GM12878 (cell line): ENCODE results near the gene CLEC20A. TPM values are rescaled to one million over a fixed set of nuclear protein-coding genes. Genes with fewer than 3 reads are reported as not detected.

Experiments
- ATAC-seq: fragments of 200-7000 bp; cut with Tn5 transposase; 3 replicates; pipeline ENCODE4 v1.9.1; 2020; ENCODE audit warnings: mild to moderate bottlenecking, moderate library complexity
- BruUV-seq: library from RNA; stranded (reverse); fragments of 400-500 nt; replicated peaks from 2 replicates; lab custom pipeline; 2021; lab: Mats Ljungman, UMichigan
- CTCF ChIA-PET: fragments of 300-600 bp; sonication (Branson Sonifier 250); formaldehyde crosslinking; extraction: SDS; loops from one replicate; lab custom pipeline; 2021; ENCODE audit warnings: inconsistent platforms; lab: Yijun Ruan, JAX
- POLR2A ChIA-PET: fragments of 350-600 bp; formaldehyde crosslinking; extraction: SDS; loops from one replicate; lab custom pipeline; 2021; ENCODE audit warnings: inconsistent platforms; lab: Charles Lee
- RAD21 ChIA-PET: fragments of 300-600 bp; sonication (Branson Sonifier 250); formaldehyde crosslinking; loops from one replicate; lab custom pipeline; 2023; ENCODE audit warnings: antibody characterized with exemption; ENCODE audit not compliant: unreplicated experiment; lab: Charles Lee
- SMC1A ChIA-PET: fragments of 300-600 bp; sonication (Branson Sonifier 250); formaldehyde crosslinking; loops from one replicate; lab custom pipeline; 2023; ENCODE audit not compliant: unreplicated experiment, uncharacterized antibody; lab: Charles Lee
- DNase-seq: peaks from one replicate; pipeline ENCODE4 v3.0.0-alpha.2; 2011; ENCODE audit warnings: low read depth, low spot score
- FAIRE-seq: peaks from 3 replicates; lab custom pipeline; 2011; peaks lifted over from hg19 to GRCh38; lab: Jason Lieb, UNC
- H2AFZ ChIP-seq: 2 replicates; pipeline ENCODE4 v1.6.0; 2011; ENCODE audit warnings: low read depth, low read length, control low read depth; ENCODE audit not compliant: control insufficient read depth
- H3K27ac ChIP-seq: 2 replicates; pipeline ENCODE4 v1.5.1; 2011; ENCODE audit warnings: control low read depth; ENCODE audit not compliant: control insufficient read depth, insufficient read depth
- H3K27me3 ChIP-seq, 2 experiments: replicated peaks in 1 of 2; 2 replicates each; pipeline versions ENCODE4 v1.6.0 to v1.6.1; 2011; ENCODE audit warnings: low read length in 1 of 2; ENCODE audit not compliant: control insufficient read depth in 2 of 2, insufficient read depth in 2 of 2
- H3K36me3 ChIP-seq, 2 experiments: 2 replicates each; pipeline ENCODE4 v1.5.1; 2011; ENCODE audit warnings: low read length in 1 of 2; ENCODE audit not compliant: control insufficient read depth in 2 of 2, insufficient read depth in 2 of 2
- H3K4me1 ChIP-seq: 2 replicates; pipeline ENCODE4 v1.6.1; 2011; ENCODE audit warnings: mild to moderate bottlenecking, low read length, moderate library complexity, mixed read lengths; ENCODE audit not compliant: control insufficient read depth, insufficient read depth
- H3K4me2 ChIP-seq: 2 replicates; pipeline ENCODE4 v1.6.0; 2011; ENCODE audit warnings: control low read depth; ENCODE audit not compliant: control insufficient read depth, insufficient read depth
- H3K4me3 ChIP-seq: fragments of 200-600 bp; sonication (generic); 2 replicates; pipeline ENCODE4 v1.5.1; 2016
- H3K79me2 ChIP-seq: 2 replicates; pipeline ENCODE4 v1.6.0; 2011; ENCODE audit warnings: low read length; ENCODE audit not compliant: control insufficient read depth, insufficient read depth
- H3K9ac ChIP-seq: 2 replicates; pipeline ENCODE4 v1.8.0; 2011; ENCODE audit warnings: low read length, control low read depth, mixed read lengths; ENCODE audit not compliant: control insufficient read depth, insufficient read depth
- H3K9me3 ChIP-seq: replicated peaks from 3 replicates; pipeline ENCODE4 v1.5.1; 2011; ENCODE audit warnings: mild to moderate bottlenecking, low read length; ENCODE audit not compliant: control insufficient read depth, insufficient read depth
- H4K20me1 ChIP-seq: 2 replicates; pipeline ENCODE4 v1.6.0; 2011; ENCODE audit not compliant: control insufficient read depth, insufficient read depth
- BMI1 ChIP-seq: fragments of 450-650 bp; IDR thresholded peaks from 2 replicates; pipeline ENCODE4 v1.6.1; 2016; ENCODE audit warnings: mild to moderate bottlenecking, moderate library complexity, borderline replicate concordance
- CEBPB ChIP-seq, 2 experiments: fragments of 150-350 bp in 1 of 2; IDR thresholded peaks; 2 replicates each; pipeline ENCODE4 v1.6.1; 2012 to 2014; ENCODE audit warnings: low read depth in 2 of 2, low read length in 2 of 2, borderline replicate concordance in 1 of 2, inconsistent platforms in 1 of 2
- EED ChIP-seq: sonication (generic); IDR thresholded peaks from 2 replicates; pipeline ENCODE4 v1.6.1; 2016; ENCODE audit warnings: antibody characterized with exemption, low read depth
- HDAC2 ChIP-seq: fragments of 200-600 bp; sonication (generic); IDR thresholded peaks from 2 replicates; pipeline ENCODE4 v1.6.1; 2017
- MXI1 ChIP-seq: fragments of 150-350 bp; IDR thresholded peaks from 2 replicates; pipeline ENCODE4 v1.6.1; 2011; ENCODE audit warnings: low read depth, mild to moderate bottlenecking, inconsistent platforms, low read length, improper control_type of control experiment
- NFXL1 ChIP-seq: fragments of 450-650 bp; IDR thresholded peaks from 2 replicates; pipeline ENCODE4 v1.6.1; 2017; ENCODE audit warnings: antibody characterized with exemption, mild to moderate bottlenecking, borderline replicate concordance
- RBBP5 ChIP-seq: fragments of 200-600 bp; sonication (generic); conservative IDR thresholded peaks from 2 replicates; pipeline ENCODE4 v1.6.1; 2016
- RFX5 ChIP-seq: IDR thresholded peaks from 2 replicates; pipeline ENCODE4 v1.6.1; 2011; ENCODE audit warnings: low read depth, low read length, improper control_type of control experiment
- TCF12 ChIP-seq: IDR thresholded peaks from 2 replicates; pipeline ENCODE4 v1.6.1; 2011; ENCODE audit warnings: low read depth, mild to moderate bottlenecking, low read length
- WGBS: methylation state at CpG from one replicate; pipeline ENCODE4 v1.1.6; 2016; ENCODE audit warnings: low lambda C conversion rate; ENCODE audit not compliant: insufficient replicate concordance, insufficient coverage; ENCODE audit errors: missing lambda C conversion rate; 5-methylcytosine and 5-hydroxymethylcytosine counted together
- in situ Hi-C: fragments of 300-500 bp; cut with MboI; formaldehyde crosslinking; loops from 9 replicates; pipeline ENCODE4 v1.14.3; 2018; ENCODE audit warnings: mixed read lengths
- intact Hi-C: fragments of 100-400 bp; cut with micrococcal nuclease; formaldehyde crosslinking; loops from one replicate; pipeline ENCODE4 v1.14.2; 2022; ENCODE audit not compliant: unreplicated experiment
- polyA plus RNA-seq, 11 experiments: library from polyadenylated mRNA; depleted of rRNA in 4 of 11; unstranded in 6 of 11; stranded (reverse) in 5 of 11; fragments of >200 nt; fragmentation: Nextera tagmentation in 4 of 11; fragmentation: Illumina TruSeq in 1 of 11; extraction: Ambion mirVana in 4 of 11; extraction: Trizol in 1 of 11; gene quantifications; 1 replicate in 1 of 11; 2 replicates in 10 of 11; pipeline versions ENCODE4 v1.2.1 to v1.2.3, GENCODE V29; 2011 to 2016; ENCODE audit warnings: inconsistent platforms in 2 of 11, missing spikeins in 2 of 11, low read depth in 1 of 11
- total RNA-seq, 4 experiments: library from RNA; depleted of rRNA in 3 of 4; stranded (reverse); fragments of >200 nt in 3 of 4; fragmentation: Illumina TruSeq in 1 of 4; extraction: Trizol in 1 of 4; gene quantifications; 2 replicates each; pipeline versions ENCODE4 v1.2.1 to v1.2.3, GENCODE V29; 2013 to 2021
- TF ChIP-seq, protein P1 (sequence below): fragments of 450-650 bp; formaldehyde crosslinking; IDR thresholded peaks from 2 replicates; pipeline ENCODE4 v1.4.0; 2022; ENCODE audit warnings: mild to moderate bottlenecking, moderate library complexity

Gene CLEC20A
- total and polyA plus RNA-seq, 10 of the 15 experiments (the other 5 are each of a cell fraction or from before 2014, with no cell fraction given) = not detected

DNA sequence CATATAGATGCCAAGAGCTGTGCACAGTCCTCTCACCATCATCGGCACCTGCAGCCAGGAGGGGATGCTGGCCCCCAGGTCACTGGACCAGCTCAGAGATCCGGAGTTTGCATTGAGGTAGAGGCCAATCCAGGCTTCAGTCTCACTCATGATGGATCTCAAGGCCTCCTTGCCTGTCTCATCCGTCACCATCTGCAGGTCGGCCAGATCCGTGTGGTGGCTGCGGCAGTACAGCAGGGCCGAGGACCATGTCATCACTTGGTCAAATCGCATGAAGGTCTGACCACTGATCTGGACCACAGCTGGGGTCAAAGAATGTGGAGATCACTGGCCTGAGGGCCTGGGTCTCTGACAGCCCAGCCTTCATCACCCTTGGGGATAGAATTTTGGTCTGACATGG, 6.6 kb downstream of the CLEC20A start:
- POLR2A ChIA-PET = no interaction called here

More for the DNA sequence above, 6.6 kb downstream of the CLEC20A start:
- Histone ChIP-seq H3K27ac (no peak overlapping the region), H3K4me3 (no peak overlapping the region), H2AFZ (no peak overlapping the region), H3K4me2 (no peak overlapping the region), H3K79me2 (no peaks in the 10 kb centered on the region), H3K9me3 (no peaks in the 10 kb centered on the region), H3K9ac (no peak overlapping the region), H3K36me3 (no peaks in the 10 kb centered on the region), H3K27me3 (peaks cover 2 to 5% of the 10 kb centered on the region in 2 experiments; a peak in 3 of 4 replicates), H3K4me1 (no peaks in the 10 kb centered on the region), H4K20me1 (no peaks in the 10 kb centered on the region)
- in situ Hi-C loops = no loop called here
- no TSS peak for BruUV-seq
- RAD21 ChIA-PET = no interaction called here
- no peak for DNase-seq
- TF ChIP-seq EED = no peak
- no peak for TF ChIP-seq RFX5
- TF ChIP-seq NFXL1 = no peak
- no peak for TF ChIP-seq RBBP5
- TF ChIP-seq, protein P1, sequence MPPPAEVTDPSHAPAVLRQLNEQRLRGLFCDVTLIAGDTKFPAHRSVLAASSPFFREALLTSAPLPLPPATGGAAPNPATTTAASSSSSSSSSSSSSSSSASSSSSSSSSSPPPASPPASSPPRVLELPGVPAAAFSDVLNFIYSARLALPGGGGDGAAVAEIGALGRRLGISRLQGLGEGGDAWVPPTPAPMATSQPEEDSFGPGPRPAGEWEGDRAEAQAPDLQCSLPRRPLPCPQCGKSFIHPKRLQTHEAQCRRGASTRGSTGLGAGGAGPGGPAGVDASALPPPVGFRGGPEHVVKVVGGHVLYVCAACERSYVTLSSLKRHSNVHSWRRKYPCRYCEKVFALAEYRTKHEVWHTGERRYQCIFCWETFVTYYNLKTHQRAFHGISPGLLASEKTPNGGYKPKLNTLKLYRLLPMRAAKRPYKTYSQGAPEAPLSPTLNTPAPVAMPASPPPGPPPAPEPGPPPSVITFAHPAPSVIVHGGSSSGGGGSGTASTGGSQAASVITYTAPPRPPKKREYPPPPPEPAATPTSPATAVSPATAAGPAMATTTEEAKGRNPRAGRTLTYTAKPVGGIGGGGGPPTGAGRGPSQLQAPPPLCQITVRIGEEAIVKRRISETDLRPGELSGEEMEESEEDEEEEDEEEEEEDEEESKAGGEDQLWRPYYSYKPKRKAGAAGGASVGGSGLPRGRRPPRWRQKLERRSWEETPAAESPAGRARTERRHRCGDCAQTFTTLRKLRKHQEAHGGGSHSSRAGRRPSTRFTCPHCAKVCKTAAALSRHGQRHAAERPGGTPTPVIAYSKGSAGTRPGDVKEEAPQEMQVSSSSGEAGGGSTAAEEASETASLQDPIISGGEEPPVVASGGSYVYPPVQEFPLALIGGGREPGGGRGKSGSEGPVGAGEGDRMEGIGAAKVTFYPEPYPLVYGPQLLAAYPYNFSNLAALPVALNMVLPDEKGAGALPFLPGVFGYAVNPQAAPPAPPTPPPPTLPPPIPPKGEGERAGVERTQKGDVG (CRISPR knock-in tag) = no peak
- TF ChIP-seq TCF12 = no peak
- no peak for TF ChIP-seq HDAC2
- no peak for TF ChIP-seq MXI1
- no peak for TF ChIP-seq CEBPB (IDR thresholded peaks at IDR 0.05; ENCODE audit: borderline replicate concordance in 1 of 2, low read depth in 2 of 2, low read length in 2 of 2)
- no peak for TF ChIP-seq BMI1
- no peak for FAIRE-seq
- CTCF ChIA-PET = no interaction called here
- WGBS = 65% methylated on average over 8 of the region's 8 CpGs
- no peak for ATAC-seq
- intact Hi-C loops = no loop called here
- SMC1A ChIA-PET = interaction anchor here (0.6 kb wide), 1 partner anchor 178 kb away, joined by 3 read pairs; no protein-coding TSS in a partner anchor
